ENCODE data around the gene CLEC4G.

CLEC4G gene

GRCh38 chr19:7720351-7720750 is 11.6 kb downstream of the CLEC4G start:
- Histone ChIP-seq H3K27ac (ENCODE audit: low read length) (no peak overlapping the region), H3K9me3 (ENCODE audit: insufficient read depth, low read length, severe bottlenecking) (no peaks in the 10 kb centered on the region), H3K36me3 (ENCODE audit: insufficient read depth, low read length) (no peaks in the 10 kb centered on the region), H3K4me1 (ENCODE audit: insufficient read depth, low read length) (no peaks in the 10 kb centered on the region; the same call in 1 of the 2 replicates), H3K79me2 (ENCODE audit: insufficient read depth, low read length) (no peaks in the 10 kb centered on the region), H3K4me3 (ENCODE audit: low read depth in 1 of 2, low read length in 2 of 2) (no peak overlapping the region), H4K20me1 (ENCODE audit: insufficient read depth, low read length) (no peaks in the 10 kb centered on the region), H3K27me3 (ENCODE audit: insufficient read depth, low read length, poor library complexity) (no peaks in the 10 kb centered on the region), H2AFZ (ENCODE audit: low read depth, low read length) (no peak overlapping the region), H3K9ac (ENCODE audit: low read depth, low read length) (no peak overlapping the region), H3K4me2 (ENCODE audit: insufficient read depth, low read length) (no peak overlapping the region)
- no peak for ATAC-seq (ENCODE audit: insufficient read depth, low read depth)
- TF ChIP-seq CTCF (IDR thresholded peaks at IDR 0.05; ENCODE audit: borderline replicate concordance, extremely low read depth, low read length, poor library complexity, severe bottlenecking) (no peak), EZH2 (IDR thresholded peaks at IDR 0.05; ENCODE audit: borderline replicate concordance, low read depth, low read length, severe bottlenecking) (no peak)
- no peak for DNase-seq

GRCh38 chr19:7718668-7719067 is 13.2 kb downstream of the CLEC4G start:
- Histone ChIP-seq H3K79me2 (ENCODE audit: insufficient read depth, low read length) (no peaks in the 10 kb centered on the region), H3K9ac (ENCODE audit: low read depth, low read length) (no peak overlapping the region), H3K27me3 (ENCODE audit: insufficient read depth, low read length, poor library complexity) (no peaks in the 10 kb centered on the region), H3K27ac (ENCODE audit: low read length) (no peak overlapping the region), H2AFZ (ENCODE audit: low read depth, low read length) (no peak overlapping the region; the same call in 1 of the 2 replicates), H3K4me2 (ENCODE audit: insufficient read depth, low read length) (no peak overlapping the region), H3K36me3 (ENCODE audit: insufficient read depth, low read length) (no peaks in the 10 kb centered on the region), H3K4me3 (ENCODE audit: low read depth in 1 of 2, low read length in 2 of 2) (no peak overlapping the region), H3K9me3 (ENCODE audit: insufficient read depth, low read length, severe bottlenecking) (no peaks in the 10 kb centered on the region), H4K20me1 (ENCODE audit: insufficient read depth, low read length) (no peaks in the 10 kb centered on the region), H3K4me1 (ENCODE audit: insufficient read depth, low read length) (no peaks in the 10 kb centered on the region; the same call in 1 of the 2 replicates)
- ATAC-seq (ENCODE audit: insufficient read depth, low read depth) (no peak), DNase-seq (no peak)
- TF ChIP-seq EZH2 (IDR thresholded peaks at IDR 0.05; ENCODE audit: borderline replicate concordance, low read depth, low read length, severe bottlenecking) (no peak), CTCF (IDR thresholded peaks at IDR 0.05; ENCODE audit: borderline replicate concordance, extremely low read depth, low read length, poor library complexity, severe bottlenecking) (no peak)

DNA sequence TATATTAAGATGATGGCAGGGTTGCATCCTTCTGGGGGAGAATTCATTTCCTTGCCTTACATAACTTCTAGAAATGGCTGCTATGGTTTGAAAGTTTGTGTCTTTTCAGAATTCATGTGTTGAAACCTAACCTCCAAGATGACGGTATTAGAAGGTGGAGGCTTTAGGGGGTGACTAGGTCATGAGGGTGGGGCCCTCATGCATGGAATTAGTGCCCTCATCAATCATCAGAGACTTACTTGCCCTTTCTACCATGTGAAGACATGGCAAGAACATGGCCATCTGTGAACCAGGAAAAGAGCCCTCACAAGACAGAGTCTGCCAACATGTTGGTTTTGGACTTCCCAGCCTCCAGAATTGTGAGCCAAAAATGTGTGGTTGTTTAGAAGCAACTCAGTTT is 15.1 kb downstream of the CLEC4G start:
- no peaks in the 10 kb centered on the region for H3K79me2 ChIP-seq (ENCODE audit: insufficient read depth, low read length)
- H2AFZ ChIP-seq (ENCODE audit: low read depth, low read length) = no peak overlapping the region
- ATAC-seq (ENCODE audit: insufficient read depth, low read depth) (no peak), DNase-seq (no peak)
- no peaks in the 10 kb centered on the region for H4K20me1 ChIP-seq (ENCODE audit: insufficient read depth, low read length)
- H3K4me1 ChIP-seq (ENCODE audit: insufficient read depth, low read length) = no peaks in the 10 kb centered on the region; the same call in 1 of the 2 replicates
- H3K4me3 ChIP-seq (ENCODE audit: low read depth in 1 of 2, low read length in 2 of 2) = no peak overlapping the region
- TF ChIP-seq EZH2 (IDR thresholded peaks at IDR 0.05; ENCODE audit: borderline replicate concordance, low read depth, low read length, severe bottlenecking) (no peak), CTCF (IDR thresholded peaks at IDR 0.05; ENCODE audit: borderline replicate concordance, extremely low read depth, low read length, poor library complexity, severe bottlenecking) (no peak)
- no peaks in the 10 kb centered on the region for H3K36me3 ChIP-seq (ENCODE audit: insufficient read depth, low read length)
- no peaks in the 10 kb centered on the region for H3K27me3 ChIP-seq (ENCODE audit: insufficient read depth, low read length, poor library complexity)
- no peak overlapping the region for H3K4me2 ChIP-seq (ENCODE audit: insufficient read depth, low read length)
- no peak overlapping the region for H3K27ac ChIP-seq (ENCODE audit: low read length)
- H3K9me3 ChIP-seq (ENCODE audit: insufficient read depth, low read length, severe bottlenecking) = no peaks in the 10 kb centered on the region
- no peak overlapping the region for H3K9ac ChIP-seq (ENCODE audit: low read depth, low read length)

DNA sequence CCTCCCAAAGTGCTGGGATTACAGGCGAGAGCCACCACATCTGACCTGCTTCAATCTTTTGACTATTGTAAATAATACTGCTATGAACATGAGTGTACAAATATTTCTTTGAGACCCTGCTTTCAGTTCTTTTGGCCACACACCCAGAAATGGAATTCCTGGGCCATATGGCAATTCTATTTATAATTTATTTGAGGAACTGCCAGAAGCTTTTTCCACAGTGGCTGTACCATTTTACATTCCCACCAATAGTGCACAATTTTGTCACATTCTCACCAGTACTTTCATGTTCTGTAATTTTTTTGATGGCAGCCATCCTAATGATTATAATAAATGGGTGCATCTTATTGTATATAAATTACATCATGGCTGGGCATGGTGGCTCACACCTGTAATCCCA is 16.2 kb downstream of the CLEC4G start:
- no peak overlapping the region for H3K27ac ChIP-seq (ENCODE audit: low read length)
- H2AFZ ChIP-seq (ENCODE audit: low read depth, low read length) = no peak overlapping the region
- H3K4me3 ChIP-seq (ENCODE audit: low read depth in 1 of 2, low read length in 2 of 2) = no peak overlapping the region
- H4K20me1 ChIP-seq (ENCODE audit: insufficient read depth, low read length) = no peaks in the 10 kb centered on the region
- H3K9me3 ChIP-seq (ENCODE audit: insufficient read depth, low read length, severe bottlenecking) = no peaks in the 10 kb centered on the region
- ATAC-seq (ENCODE audit: insufficient read depth, low read depth) (no peak), DNase-seq (no peak)
- no peaks in the 10 kb centered on the region for H3K27me3 ChIP-seq (ENCODE audit: insufficient read depth, low read length, poor library complexity)
- no peak overlapping the region for H3K4me2 ChIP-seq (ENCODE audit: insufficient read depth, low read length)
- H3K4me1 ChIP-seq (ENCODE audit: insufficient read depth, low read length) = no peaks in the 10 kb centered on the region; the same call in 1 of the 2 replicates
- no peak for TF ChIP-seq CTCF (IDR thresholded peaks at IDR 0.05; ENCODE audit: borderline replicate concordance, extremely low read depth, low read length, poor library complexity, severe bottlenecking)
- TF ChIP-seq EZH2 (IDR thresholded peaks at IDR 0.05; ENCODE audit: borderline replicate concordance, low read depth, low read length, severe bottlenecking) = no peak
- H3K36me3 ChIP-seq (ENCODE audit: insufficient read depth, low read length) = no peaks in the 10 kb centered on the region
- H3K79me2 ChIP-seq (ENCODE audit: insufficient read depth, low read length) = no peaks in the 10 kb centered on the region
- no peak overlapping the region for H3K9ac ChIP-seq (ENCODE audit: low read depth, low read length)
